Activated gamma-delta T cell treated with anti-CD3 and anti-CD28 coated beads, Interleukin-2, amount 50 U/mL, for 16 hours (primary cell): ENCODE measurements around the gene CD274.
"Not testable (repeated sequence)": the region's sequence is repeated elsewhere in the genome, so short reads cannot be mapped to it uniquely, and the experiment has no call there.

Source experiments
- DNase-seq: peaks from one replicate; pipeline ENCODE4 v3.0.0-alpha.2; 2020; ENCODE audit warnings: low read depth

Gene CD274

DNA sequence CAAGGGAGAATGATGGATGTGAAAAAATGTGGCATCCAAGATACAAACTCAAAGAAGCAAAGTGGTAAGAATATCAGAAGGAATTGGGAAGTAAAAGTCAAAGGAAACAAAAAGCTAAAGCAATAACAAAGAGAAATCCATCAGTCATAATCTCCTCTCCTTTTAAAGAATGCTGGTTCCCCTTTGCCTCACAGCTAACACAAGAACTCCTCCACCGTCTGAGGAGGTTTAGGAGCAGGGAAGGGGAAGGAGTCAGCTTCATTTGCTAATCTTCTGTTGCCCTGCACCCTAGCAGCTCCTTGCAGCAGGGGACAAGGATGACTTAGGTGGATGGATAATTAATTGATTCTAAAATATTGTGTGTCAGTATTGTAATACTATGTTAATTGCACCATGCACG lies 16.4 kb downstream of the CD274 start:
- no peak for DNase-seq

DNA sequence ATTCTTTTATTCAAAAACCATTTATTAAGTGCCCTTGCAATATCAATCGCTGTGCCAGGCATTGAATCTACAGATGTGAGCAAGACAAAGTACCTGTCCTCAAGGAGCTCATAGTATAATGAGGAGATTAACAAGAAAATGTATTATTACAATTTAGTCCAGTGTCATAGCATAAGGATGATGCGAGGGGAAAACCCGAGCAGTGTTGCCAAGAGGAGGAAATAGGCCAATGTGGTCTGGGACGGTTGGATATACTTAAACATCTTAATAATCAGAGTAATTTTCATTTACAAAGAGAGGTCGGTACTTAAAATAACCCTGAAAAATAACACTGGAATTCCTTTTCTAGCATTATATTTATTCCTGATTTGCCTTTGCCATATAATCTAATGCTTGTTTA lies 18.5 kb downstream of the CD274 start:
- DNase-seq, result no peak

DNA sequence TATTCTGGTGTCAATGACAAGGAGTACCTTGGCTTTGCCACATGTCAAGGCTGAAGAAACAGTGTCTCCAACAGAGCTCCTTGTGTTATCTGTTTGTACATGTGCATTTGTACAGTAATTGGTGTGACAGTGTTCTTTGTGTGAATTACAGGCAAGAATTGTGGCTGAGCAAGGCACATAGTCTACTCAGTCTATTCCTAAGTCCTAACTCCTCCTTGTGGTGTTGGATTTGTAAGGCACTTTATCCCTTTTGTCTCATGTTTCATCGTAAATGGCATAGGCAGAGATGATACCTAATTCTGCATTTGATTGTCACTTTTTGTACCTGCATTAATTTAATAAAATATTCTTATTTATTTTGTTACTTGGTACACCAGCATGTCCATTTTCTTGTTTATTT lies 19.8 kb downstream of the CD274 start:
- DNase-seq, result no peak

DNA sequence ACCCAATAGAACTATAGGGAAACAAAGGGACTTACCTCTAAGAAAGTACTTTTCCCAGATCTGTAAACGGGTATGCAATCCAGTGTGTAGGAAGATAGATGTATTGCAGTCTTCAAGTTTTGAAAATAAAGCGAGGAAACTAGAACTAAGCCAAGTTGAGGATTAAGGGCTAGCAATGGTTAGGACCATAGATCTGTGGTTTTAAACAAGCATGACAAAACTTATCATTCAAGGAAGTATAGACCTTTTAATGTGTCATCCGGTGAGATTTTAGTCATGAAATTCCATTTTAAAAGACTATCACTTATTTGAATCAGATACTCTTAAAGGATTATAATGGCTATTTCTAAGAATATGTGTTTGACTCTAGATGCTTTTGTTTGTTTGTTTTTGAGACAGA lies 20.5 kb downstream of the CD274 start:
- no peak for DNase-seq

DNA sequence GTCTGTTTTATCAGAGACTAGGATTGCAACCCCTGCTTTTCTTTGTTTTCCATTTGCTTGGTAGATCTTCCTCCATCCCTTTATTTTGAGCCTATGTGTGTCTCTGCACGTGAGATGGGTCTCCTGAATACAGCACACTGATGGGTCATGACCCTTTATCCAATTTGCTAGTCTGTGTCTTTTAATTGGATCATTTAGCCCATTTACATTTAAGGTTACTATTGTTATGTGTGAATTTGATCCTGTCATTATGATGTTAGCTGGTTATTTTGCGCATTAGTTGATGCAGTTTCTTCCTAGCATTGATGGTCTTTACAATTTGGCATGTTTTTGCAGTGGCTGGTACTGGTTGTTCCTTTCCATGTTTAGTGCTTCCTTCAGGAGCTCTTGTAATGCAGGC lies 25.3 kb downstream of the CD274 start:
- DNase-seq, result not testable (repeated sequence)

DNA sequence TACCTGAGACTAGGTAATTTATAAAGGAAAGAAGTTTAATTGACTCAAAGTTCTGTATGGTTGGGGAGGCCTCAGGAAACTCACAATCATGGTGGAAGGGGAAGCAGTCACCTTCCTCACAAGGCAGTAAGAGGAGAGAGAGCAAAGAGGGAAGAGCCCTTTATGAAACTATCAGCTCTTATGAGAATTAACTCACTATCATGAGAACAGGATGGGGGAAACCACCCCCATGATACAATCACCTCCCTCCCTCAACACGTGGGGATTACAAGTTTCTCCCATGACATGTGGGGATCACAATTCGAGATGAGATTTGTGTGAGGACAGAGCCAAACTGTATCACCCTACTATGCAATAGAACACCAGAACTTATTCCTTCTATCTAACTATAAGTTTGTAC lies 27.9 kb downstream of the CD274 start:
- DNase-seq, result no peak

DNA sequence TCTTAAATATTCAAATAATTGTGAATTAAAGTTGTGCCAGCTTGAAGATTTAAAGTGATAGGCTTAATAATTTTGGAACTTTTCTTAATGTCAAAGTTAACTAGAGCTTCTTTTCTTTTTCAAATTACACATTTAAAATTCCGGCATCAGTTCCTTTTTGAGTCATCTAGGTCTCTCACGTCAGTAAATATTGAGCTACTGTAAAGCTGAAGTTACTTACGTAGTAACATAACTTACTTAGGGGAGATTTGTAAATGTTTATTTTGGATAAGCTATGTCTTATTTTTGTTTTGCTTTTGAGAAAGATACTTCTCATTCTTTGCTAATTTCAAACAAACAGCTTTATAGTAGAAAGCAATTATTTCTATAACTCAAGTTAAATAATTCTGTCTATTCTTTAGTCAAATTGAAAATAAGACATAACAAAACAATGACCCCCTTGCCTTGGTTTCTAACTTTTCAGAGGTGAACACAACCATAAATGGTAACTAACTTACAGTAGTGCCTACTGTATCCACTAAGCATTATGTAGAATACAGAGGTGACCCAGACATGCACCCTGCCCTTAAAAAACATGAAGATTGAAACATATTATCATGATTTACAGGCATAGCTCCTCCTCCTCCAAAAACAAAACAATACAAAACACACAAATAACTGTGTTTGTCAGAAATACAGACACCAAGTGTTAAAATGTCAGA lies 29.8 kb downstream of the CD274 start:
- DNase-seq, result no peak

DNA sequence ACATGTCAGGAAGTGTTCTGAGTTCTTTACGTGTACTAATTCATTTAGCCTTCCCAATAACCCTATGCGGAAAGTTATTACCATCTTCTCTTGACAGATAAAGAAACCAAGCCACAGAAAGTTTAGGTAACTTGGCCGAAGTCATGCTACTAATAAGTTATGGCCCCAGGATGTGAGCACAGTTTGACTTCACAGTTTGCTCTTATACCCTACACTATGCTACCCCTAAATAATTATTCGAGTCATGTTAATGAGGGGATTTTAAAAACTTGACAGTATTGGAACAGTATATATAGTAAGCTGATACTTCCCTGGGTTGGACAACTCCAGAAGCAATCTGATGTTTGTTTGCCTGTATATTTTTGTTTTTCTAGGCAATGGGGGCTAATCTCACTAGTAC lies 30.6 kb downstream of the CD274 start:
- DNase-seq, result no peak

DNA sequence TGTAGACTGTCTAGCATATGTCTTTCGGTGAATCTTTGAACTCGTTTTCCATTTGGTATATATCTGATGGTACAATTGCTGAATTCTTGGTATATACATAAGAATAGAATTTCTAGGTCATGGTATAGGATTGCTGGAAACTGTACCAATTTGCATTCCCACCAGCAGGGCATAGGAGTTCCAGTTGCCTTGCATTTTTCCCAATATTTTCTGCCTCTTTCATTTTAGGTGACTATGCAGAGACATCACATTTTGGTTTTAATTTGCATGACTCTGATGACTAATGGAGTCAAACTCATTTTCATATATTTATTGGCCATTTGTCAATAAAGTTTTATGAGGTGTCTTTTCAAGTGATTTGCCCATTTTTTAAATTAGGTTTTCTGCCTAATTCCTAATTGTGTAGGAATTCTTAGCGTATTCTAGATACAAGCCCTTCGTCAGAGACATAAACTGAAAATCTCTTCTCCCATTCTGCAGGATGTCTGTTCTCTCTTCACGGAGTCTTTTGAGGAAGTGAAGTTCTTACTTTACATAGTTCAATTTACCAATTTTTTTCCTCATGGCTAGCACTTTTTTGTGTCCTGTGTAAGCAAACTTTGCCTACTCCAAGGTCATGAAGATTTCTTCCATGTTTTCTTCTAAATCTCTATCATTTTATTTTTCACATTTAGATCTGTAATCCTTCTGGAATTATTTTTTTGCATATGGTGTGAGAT lies 31.1 kb downstream of the CD274 start:
- no peak for DNase-seq

DNA sequence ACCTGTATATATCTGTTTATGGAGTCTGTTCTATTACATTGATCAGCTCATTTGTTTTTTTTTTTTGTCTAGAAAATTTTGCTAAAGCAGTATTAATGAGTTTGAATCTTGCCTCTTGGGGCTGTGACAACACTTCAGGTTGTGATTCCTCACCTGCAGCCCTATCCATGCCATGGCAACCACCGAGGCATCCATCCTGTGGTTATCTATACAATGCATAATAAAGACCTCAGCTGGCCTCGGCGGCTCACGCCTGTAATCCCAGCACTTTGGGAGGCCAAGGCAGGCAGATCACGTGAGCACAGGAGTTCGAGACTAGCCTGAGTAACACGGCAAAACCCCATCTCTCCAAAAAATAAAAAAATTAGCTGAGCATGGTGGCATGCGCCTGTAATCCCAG lies 31.9 kb downstream of the CD274 start:
- no peak for DNase-seq

DNA sequence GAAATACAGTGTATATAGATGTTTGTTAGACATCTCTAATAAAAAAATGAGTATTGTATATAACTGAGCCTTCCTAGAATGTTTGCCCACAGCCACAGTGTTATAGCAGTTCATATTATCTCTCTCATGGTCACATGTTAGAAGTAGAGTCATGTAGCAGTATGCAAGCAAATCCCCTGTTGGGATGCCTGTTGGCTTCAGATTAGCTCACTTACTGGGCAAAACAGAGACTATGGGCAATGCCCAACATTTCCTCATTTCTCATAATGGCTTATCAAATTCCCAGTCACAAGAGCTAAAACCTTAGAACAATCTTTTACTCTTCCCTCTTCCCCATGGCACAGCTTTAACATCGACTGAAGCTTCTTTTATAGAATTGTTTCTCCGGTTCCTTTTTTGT lies 33.0 kb downstream of the CD274 start:
- no peak for DNase-seq

DNA sequence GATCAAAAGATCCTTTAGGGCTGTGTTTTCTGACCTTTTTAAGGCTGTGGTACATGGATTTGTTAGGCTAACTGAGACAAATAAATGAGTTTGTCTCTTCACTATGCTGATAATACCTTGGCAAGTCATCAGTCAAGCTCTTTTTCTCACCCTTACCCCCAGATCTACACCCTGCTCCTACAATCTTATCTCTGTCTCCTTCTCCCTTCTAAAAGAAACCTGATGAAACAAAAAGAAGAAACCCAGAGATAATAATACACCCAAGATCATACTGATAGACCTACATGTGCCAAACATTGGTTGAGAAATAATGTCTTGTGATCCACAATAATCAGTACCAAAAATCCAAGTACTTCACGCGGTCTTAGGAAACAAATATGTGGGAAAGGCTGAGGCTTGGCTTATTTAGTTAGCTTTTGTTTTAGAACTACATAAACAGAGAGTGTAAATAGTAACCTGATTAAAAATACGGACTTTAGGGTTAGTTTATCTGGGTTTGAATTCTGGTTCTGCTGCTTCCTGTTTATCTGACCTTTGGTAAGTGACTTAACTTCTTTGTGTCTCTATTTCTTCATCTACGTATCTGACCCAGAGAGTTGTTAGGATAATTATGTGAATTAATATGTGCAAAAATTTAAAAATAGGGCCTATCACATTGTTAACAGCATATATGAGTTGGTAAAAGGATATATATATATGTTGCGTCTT lies 35.2 kb downstream of the CD274 start:
- no peak for DNase-seq

DNA sequence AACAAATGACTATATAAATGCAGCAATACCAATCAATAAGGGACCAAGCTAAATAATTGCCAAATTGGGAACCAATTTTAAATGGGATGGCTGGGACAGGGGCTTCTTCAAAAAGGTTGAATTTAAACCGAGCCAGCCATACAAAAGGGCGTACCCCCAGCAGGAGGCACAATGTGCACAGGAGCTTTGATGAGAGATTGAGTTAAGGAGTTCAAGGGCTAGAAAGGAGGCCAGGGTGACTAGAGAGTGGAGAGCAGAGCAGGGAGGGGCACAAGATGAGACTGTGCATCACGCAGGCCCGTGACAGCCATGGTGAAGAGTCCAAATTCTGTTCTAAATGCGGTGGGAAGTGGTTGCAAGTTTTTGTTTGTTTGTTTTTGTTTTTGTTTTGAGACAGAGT lies 36.6 kb downstream of the CD274 start:
- no peak for DNase-seq

DNA sequence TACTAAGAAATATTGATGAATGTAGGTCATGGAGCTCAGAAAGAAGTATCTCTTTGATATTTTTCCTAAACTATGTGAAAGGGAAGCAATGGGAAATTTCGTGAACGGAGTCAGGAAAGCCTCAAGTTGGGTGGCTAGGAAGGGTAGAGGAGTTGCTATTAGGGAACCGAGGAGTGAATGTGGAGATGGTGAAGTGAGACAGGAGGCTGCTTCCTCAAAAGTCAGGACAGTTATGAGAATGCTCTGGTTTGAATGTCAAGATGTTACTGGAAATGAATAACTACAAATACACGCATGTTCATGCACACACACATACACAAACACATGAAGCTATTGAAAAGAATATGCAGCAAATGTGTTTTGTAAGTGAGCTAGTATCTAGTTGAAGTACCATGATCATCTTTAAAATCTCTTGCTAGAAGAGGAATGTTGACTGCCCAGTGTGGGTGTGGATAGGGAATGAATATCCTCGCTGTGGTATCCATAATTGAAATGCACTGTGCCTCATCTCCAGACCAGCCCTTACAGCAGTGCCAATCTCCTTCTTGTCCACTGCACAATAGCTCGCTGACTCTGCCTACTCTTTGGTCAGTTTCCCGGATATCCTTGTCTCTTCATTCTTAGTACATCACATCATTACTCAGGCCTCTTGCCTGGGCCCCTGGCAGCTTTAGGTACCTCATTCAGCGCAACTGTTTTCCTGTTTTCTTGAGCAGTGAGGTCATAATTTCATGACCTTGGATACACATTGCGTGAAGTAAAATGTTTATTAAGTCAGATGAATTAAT lies 38.1 kb downstream of the CD274 start:
- no peak for DNase-seq

DNA sequence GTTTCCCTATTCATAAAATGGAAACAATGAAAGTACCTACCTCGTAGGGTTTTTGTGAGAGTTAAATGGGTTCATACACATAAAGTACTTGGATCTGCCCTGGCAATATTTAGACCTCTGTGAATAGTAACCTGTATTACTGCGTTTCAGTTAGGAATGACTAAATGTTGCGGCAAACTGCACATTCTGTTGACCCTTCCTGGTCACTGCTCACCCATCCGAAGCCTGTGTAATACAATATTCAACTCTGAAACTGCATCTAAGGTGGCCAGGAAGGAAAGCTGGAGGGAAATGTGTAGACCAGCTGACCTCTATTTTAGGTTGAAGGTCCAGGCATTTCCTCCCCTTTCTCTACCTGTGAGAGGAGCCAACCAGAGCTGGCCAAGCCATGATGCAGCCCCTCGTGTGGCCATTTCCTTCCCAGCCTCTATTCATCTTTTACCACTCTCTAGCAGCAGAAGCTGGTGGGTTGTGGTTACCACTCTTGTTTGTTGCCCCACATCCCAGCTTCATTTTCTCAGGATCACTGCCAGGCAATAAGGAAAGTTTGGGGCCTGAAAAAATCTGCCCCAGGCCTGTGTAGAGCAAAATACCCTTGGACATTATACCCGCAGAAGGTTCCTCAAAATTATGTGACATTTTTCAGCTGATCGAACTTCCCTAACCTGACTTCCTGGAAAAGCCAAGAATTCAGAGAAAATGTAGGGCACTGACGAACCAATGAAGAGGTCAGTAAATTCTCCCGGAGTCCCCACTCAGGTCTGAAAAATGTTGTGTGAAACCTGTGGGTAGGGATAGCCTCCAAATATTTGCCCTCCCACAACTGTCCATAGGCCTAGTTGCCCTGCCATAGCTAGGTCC lies 39.5 kb downstream of the CD274 start:
- no peak for DNase-seq

DNA sequence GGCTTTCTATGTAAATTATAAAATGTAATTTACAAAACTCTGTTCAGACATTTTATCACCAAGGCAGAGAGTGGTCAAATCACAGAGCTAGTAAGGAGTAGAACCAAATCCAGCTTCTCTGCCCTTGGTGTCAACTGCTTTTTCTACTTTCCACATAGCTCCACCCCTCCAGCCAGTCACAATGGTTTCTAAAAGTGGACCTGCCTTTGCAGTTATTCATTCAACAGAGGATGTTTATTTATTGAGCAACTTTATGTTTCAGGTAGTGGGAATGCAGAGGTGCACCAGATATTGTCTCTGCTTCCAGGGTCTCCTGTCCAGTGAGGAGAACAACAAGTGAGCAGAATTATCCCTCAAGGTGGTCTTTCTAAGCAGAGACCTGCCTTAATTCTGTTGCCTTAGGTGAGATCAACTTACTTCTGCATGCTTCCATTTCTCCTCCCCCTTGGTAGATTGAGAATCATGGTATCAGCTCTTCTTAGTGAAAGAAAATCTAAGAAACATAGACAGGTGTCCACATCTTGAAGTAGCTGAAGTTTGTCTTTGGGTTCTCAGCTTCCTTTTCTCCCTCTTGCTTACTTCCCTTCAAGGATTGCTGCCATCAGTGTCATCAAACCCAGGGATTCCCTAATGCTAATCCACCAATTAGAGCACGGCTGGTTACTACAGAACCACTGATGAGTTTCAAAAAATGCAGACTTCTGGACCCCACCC lies 42.8 kb downstream of the CD274 start:
- DNase-seq, result no peak

DNA sequence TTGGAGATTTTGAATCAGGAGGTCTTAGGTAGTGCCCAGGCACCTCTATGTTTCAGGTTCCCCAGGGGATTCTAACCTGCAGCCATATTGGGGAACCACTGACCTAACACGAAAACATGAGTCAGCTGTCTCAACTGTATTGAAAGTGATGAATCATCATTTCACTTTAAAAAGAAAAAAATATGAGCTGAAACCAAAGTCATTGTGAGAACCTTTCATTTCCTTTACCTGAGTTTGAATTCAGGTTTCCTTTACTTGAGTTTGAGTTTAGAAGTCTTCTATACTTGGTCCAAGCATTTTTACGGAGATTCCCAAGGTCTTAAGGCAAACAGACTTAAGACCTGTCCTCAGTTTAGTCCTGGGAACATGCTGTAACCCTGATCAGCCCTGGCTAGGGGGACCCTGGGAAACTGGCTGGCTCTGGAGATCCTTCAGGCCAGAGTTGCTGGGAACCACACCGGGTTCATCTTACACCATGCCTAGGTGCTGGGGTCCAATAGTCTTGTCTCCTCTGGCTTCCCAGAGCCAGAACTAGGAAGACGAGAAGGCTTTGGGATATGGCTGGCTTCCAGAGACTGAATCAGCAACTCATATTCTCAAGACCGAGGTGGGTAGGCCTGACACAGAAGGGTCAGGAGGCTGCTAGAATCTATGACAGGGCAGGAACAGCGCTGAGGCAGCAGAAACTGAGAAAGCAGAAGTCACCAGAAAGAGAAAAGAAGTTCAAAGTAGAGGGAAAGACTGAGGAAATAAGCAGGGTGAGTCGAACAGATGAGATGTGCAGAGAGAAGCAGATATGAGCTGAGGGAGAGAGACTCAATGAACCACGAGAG lies 43.6 kb downstream of the CD274 start:
- no peak for DNase-seq

DNA sequence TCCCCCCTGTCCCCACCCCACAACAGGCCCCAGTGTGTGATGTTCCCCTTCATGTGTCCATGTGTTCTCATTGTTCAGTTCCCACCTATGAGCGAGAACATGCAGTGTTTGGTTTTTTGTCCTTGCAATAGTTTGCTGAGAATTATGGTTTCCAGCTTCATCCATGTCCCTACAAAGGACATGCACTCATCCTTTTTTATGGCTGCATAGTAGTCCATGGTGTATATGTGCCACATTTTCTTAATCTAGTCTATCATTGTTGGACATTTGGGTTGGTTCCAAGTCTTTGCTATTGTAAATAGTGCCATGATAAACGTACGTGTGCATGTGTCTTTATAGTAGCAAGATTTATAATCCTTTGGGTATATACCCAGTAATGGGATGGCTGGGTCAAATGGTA lies 44.4 kb downstream of the CD274 start:
- DNase-seq, result not testable (repeated sequence)

DNA sequence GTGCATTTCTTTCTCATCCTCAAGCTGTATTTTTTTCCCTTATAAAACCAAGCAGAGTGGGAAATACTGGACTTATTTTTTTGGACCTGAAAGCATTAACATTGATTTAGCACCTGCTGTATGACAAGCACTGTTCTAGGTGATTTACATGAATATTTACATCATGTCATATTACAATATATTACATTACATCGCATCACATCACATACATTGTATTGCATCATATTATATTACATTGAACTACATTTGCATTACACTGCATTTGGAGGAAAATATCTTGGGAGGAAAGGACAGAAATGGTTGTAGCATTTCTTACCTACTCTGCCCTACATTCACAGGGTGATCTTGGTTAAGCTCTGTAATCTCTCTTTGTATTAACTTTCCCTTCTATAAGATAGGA lies 48.8 kb downstream of the CD274 start:
- no peak for DNase-seq

DNA sequence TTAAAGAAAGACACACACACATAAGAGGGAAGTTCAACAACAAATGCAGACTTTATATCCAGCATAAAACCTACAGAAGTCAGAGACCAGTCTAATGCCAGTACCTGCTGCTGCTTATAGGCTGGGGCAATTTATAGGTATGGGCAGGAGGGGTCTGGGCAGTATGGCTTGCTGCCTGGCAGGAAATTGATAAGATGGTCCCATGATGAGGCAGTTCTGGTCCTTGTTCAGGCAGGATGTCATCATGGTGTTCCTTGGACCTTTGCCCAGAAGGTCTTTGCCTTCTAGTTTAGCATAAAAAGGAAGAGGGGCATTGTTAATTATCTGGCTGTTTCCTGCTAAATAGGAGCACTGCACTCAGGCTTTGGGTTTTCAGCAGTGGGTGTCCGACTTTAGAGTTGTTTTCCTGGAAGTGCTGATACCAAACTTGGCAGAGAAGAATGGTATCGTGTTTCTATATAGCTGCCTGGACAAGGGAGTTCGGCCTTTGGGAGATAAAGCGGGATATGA lies 49.6 kb downstream of the CD274 start:
- DNase-seq, result no peak
